Astrocyte (in vitro differentiated cells and primary cell): ENCODE results near the gene B9D1. TPM values are rescaled to one million over a fixed set of nuclear protein-coding genes. Genes with fewer than 3 reads are reported as not detected.

Experiments used
- DNase-seq: peaks from one replicate; pipeline ENCODE4 v3.0.0-alpha.2; 2010; ENCODE audit warnings: low read depth
- FAIRE-seq: peaks from 2 replicates; lab custom pipeline; 2011; peaks lifted over from hg19 to GRCh38; lab: Jason Lieb, UNC
- H2AFZ ChIP-seq: 2 replicates; pipeline ENCODE4 v1.6.0; 2012; ENCODE audit warnings: low read depth, low read length, inconsistent platforms
- H3K27ac ChIP-seq: 2 replicates; pipeline ENCODE4 v1.5.1; 2011; ENCODE audit warnings: low read depth, low read length, inconsistent platforms
- H3K27me3 ChIP-seq: 2 replicates; pipeline ENCODE4 v1.6.0; 2011; ENCODE audit warnings: low read length, inconsistent platforms; ENCODE audit not compliant: insufficient read depth
- H3K36me3 ChIP-seq: 2 replicates; pipeline ENCODE4 v1.5.1; 2011; ENCODE audit warnings: low read length, inconsistent platforms; ENCODE audit not compliant: insufficient read depth
- H3K4me1 ChIP-seq: 2 replicates; pipeline ENCODE4 v1.5.1; 2011; ENCODE audit warnings: low read length, inconsistent platforms; ENCODE audit not compliant: insufficient read depth
- H3K4me2 ChIP-seq: 2 replicates; pipeline ENCODE4 v1.6.0; 2012; ENCODE audit warnings: low read length, inconsistent platforms
- H3K4me3 ChIP-seq: 2 replicates; pipeline ENCODE4 v1.5.1; 2011; ENCODE audit warnings: low read depth, mild to moderate bottlenecking, low read length, inconsistent platforms; ENCODE audit not compliant: insufficient read depth
- H3K79me2 ChIP-seq: 2 replicates; pipeline ENCODE4 v1.6.0; 2012; ENCODE audit warnings: mild to moderate bottlenecking, low read length, inconsistent platforms; ENCODE audit not compliant: insufficient read depth
- H3K9ac ChIP-seq: 2 replicates; pipeline ENCODE4 v1.6.0; 2012; ENCODE audit warnings: mild to moderate bottlenecking, low read length, inconsistent platforms
- H3K9me3 ChIP-seq: 2 replicates; pipeline ENCODE4 v1.5.1; 2012; ENCODE audit warnings: low read depth, mild to moderate bottlenecking, low read length, inconsistent platforms; ENCODE audit not compliant: insufficient read depth
- H4K20me1 ChIP-seq: 2 replicates; pipeline ENCODE4 v1.6.0; 2012; ENCODE audit warnings: low read length, inconsistent platforms; ENCODE audit not compliant: insufficient read depth
- H3K27ac Mint-ChIP-seq: one replicate; pipeline ENCODE4 v1.8.0; 2021; ENCODE audit warnings: mild to moderate bottlenecking, mixed read lengths; ENCODE audit not compliant: unreplicated experiment
- H3K27me3 Mint-ChIP-seq: one replicate; pipeline ENCODE4 v1.8.0; 2021; ENCODE audit warnings: low read depth, mixed read lengths; ENCODE audit not compliant: unreplicated experiment
- H3K36me3 Mint-ChIP-seq: one replicate; pipeline ENCODE4 v1.8.0; 2021; ENCODE audit warnings: low read depth, mixed read lengths; ENCODE audit not compliant: unreplicated experiment
- H3K4me1 Mint-ChIP-seq: one replicate; pipeline ENCODE4 v1.8.0; 2021; ENCODE audit warnings: low read depth, mixed read lengths; ENCODE audit not compliant: unreplicated experiment
- H3K4me3 Mint-ChIP-seq: one replicate; pipeline ENCODE4 v1.8.0; 2021; ENCODE audit warnings: mild to moderate bottlenecking, moderate library complexity, mixed read lengths; ENCODE audit not compliant: unreplicated experiment
- H3K9me3 Mint-ChIP-seq: one replicate; pipeline ENCODE4 v1.8.0; 2021; ENCODE audit warnings: mild to moderate bottlenecking, mixed read lengths; ENCODE audit not compliant: unreplicated experiment
- EZH2 ChIP-seq: IDR thresholded peaks from 2 replicates; pipeline ENCODE4 v1.6.1; 2012; ENCODE audit warnings: mild to moderate bottlenecking, low read length, inconsistent platforms; ENCODE audit not compliant: insufficient read depth
- total RNA-seq: library from RNA; stranded (reverse); gene quantifications from 2 replicates; pipeline ENCODE4 v1.2.1, GENCODE V29; 2021
- TF ChIP-seq, protein P1 (sequence below): IDR thresholded peaks from 2 replicates; pipeline ENCODE4 v1.5.1; 2011; ENCODE audit warnings: low read depth, mild to moderate bottlenecking, inconsistent platforms, low read length, moderate library complexity; ENCODE audit not compliant: insufficient read depth

B9D1 gene
- total RNA-seq, 1 donor from 2014 or later = 10.2 TPM

DNA sequence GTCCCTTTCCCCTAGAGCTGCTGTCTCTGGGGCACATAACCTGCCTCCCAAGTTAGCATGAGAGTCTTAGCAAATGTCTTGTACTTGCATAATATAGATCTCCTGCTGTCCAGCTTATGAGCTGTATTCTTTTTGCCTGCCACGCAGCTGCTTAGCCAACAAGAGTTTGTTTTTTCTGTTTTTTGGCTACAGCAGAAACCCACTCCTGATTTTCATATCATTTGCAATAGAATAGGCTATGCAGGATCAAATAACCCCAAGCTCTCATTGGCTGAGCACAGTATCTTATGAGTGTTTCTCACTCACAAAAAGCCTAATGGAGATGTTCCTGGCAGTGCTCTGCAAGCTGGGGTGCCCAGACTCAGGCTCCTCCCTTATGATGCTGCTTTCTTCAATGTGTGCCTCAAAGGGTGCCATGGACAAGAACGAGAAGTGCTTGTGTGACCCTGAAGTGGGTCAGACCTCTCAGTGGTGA lies 23.1 kb downstream of the B9D1 start:
- Histone ChIP-seq H3K4me1 (peaks cover 7% of the 10 kb centered on the region), H3K9me3 (no peaks in the 10 kb centered on the region), H3K4me3 (no peak overlapping the region), H3K36me3 (no peaks in the 10 kb centered on the region), H2AFZ (no peak overlapping the region), H3K27ac (no peak overlapping the region), H3K9ac (no peak overlapping the region), H3K4me2 (no peak overlapping the region), H3K79me2 (no peaks in the 10 kb centered on the region), H4K20me1 (no peaks in the 10 kb centered on the region), H3K27me3 (no peaks in the 10 kb centered on the region)
- no peaks in the 10 kb centered on the region for H3K27me3 Mint-ChIP-seq
- H3K36me3 Mint-ChIP-seq = peaks cover 2% of the 10 kb centered on the region
- H3K4me1 Mint-ChIP-seq = peaks cover 26% of the 10 kb centered on the region
- no peak for FAIRE-seq
- TF ChIP-seq EZH2 = no peak
- TF ChIP-seq, protein P1, sequence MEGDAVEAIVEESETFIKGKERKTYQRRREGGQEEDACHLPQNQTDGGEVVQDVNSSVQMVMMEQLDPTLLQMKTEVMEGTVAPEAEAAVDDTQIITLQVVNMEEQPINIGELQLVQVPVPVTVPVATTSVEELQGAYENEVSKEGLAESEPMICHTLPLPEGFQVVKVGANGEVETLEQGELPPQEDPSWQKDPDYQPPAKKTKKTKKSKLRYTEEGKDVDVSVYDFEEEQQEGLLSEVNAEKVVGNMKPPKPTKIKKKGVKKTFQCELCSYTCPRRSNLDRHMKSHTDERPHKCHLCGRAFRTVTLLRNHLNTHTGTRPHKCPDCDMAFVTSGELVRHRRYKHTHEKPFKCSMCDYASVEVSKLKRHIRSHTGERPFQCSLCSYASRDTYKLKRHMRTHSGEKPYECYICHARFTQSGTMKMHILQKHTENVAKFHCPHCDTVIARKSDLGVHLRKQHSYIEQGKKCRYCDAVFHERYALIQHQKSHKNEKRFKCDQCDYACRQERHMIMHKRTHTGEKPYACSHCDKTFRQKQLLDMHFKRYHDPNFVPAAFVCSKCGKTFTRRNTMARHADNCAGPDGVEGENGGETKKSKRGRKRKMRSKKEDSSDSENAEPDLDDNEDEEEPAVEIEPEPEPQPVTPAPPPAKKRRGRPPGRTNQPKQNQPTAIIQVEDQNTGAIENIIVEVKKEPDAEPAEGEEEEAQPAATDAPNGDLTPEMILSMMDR = no peak
- DNase-seq = no peak
- no peak overlapping the region for H3K4me3 Mint-ChIP-seq
- H3K9me3 Mint-ChIP-seq = no peaks in the 10 kb centered on the region
- no peak overlapping the region for H3K27ac Mint-ChIP-seq

DNA sequence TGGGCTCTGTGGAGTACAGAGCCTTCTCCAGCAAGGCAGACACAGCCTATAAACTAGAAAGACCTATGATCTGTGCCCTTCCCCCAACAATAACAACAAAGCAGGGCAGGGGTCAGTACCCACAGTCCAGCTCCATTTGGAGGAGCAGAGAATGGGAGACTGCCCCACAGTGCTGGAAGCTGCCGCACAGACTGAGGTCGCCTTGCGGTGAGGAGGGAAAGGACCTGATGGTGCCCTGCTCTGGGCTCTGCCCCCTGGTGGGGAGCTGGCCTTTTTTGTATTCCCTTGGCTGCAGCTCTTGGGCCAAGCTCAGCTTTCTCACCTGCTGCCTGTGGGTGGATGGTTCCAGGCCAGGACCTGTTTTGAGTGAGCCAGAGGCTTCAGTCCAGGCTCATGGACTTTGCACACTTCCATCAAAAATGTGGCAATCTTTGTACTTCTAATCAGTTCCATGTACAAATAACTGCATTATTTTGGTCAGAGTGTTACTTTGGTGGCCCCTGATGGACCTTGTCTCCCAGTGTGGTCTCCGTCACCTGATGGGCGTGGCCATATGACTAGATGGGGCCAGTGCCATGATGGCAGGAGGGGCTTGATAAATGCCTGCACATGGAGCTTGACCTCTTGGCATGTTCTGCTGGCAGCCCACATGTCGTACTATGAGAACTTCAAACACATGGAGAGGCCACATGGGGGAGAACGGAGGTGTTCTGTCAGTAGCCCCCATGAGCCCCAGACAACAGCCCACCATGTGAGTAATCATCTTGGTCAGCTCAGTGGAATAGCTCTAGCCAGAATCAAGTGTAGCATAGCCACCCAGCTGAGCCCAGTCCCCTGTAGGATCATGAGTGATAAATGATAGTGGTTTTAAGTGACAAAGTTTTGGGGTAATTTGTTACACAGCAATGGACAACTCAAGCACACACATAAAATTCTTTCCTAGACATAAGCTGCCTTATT lies 24.2 kb downstream of the B9D1 start:
- H3K4me2 ChIP-seq = no peak overlapping the region
- FAIRE-seq (no peak), DNase-seq (peak; percentile 16)
- H2AFZ ChIP-seq = no peak overlapping the region
- H3K36me3 Mint-ChIP-seq = peaks cover 2% of the 10 kb centered on the region
- no peak overlapping the region for H3K4me3 ChIP-seq
- no peak overlapping the region for H3K4me3 Mint-ChIP-seq
- peaks cover 7% of the 10 kb centered on the region for H3K4me1 ChIP-seq
- H3K27me3 ChIP-seq = no peaks in the 10 kb centered on the region
- H3K9me3 ChIP-seq = no peaks in the 10 kb centered on the region
- H3K27ac Mint-ChIP-seq = no peak overlapping the region
- peaks cover 26% of the 10 kb centered on the region for H3K4me1 Mint-ChIP-seq
- no peaks in the 10 kb centered on the region for H3K9me3 Mint-ChIP-seq
- H3K27ac ChIP-seq = no peak overlapping the region
- no peaks in the 10 kb centered on the region for H4K20me1 ChIP-seq
- H3K79me2 ChIP-seq = no peaks in the 10 kb centered on the region
- no peaks in the 10 kb centered on the region for H3K27me3 Mint-ChIP-seq
- no peak overlapping the region for H3K9ac ChIP-seq
- TF ChIP-seq EZH2 = no peak
- TF ChIP-seq, protein P1 = peak; percentile 35
- H3K36me3 ChIP-seq = no peaks in the 10 kb centered on the region

GRCh38 chr17:19337712-19338023 lies 24.9 kb downstream of the B9D1 start:
- no peaks in the 10 kb centered on the region for H3K79me2 ChIP-seq
- Mint-ChIP-seq H3K9me3 (no peaks in the 10 kb centered on the region), H3K27ac (no peak overlapping the region), H3K27me3 (no peaks in the 10 kb centered on the region), H3K4me3 (no peak overlapping the region), H3K4me1 (peaks cover 29% of the 10 kb centered on the region), H3K36me3 (peaks cover 4% of the 10 kb centered on the region)
- H2AFZ ChIP-seq = no peak overlapping the region
- no peaks in the 10 kb centered on the region for H3K9me3 ChIP-seq
- no peak overlapping the region for H3K4me2 ChIP-seq
- TF ChIP-seq, protein P1 = no peak
- TF ChIP-seq EZH2 = no peak
- no peaks in the 10 kb centered on the region for H3K36me3 ChIP-seq
- H3K4me3 ChIP-seq = no peak overlapping the region
- FAIRE-seq (no peak), DNase-seq (no peak)
- no peaks in the 10 kb centered on the region for H4K20me1 ChIP-seq
- H3K4me1 ChIP-seq = peaks cover 7% of the 10 kb centered on the region
- no peak overlapping the region for H3K27ac ChIP-seq
- H3K9ac ChIP-seq = no peak overlapping the region
- H3K27me3 ChIP-seq = no peaks in the 10 kb centered on the region
